BLaER1 treated with 17β-estradiol and CSF1 and Interleukin-3, amounts not matched to agents 10 nM and 100 nM (cell line): ENCODE data around the gene NUDT19.
"Not testable (repeated sequence)": the region's sequence is repeated elsewhere in the genome, so short reads cannot be mapped to it uniquely, and the experiment has no call there.

ENCODE experiments used
- H3K27ac ChIP-seq, 11 experiments: shearing (Covaris generic); formaldehyde crosslinking; 2 replicates each; pipeline ENCODE4 v1.8.1; 2022
- H3K27me3 ChIP-seq, 11 experiments: shearing (Covaris generic); formaldehyde crosslinking; 2 replicates each; pipeline ENCODE4 v1.8.1; 2022
- H3K36me3 ChIP-seq, 11 experiments: shearing (Covaris generic); formaldehyde crosslinking; 2 replicates each; pipeline ENCODE4 v1.8.1; 2022
- H3K4me1 ChIP-seq, 10 experiments: shearing (Covaris generic); formaldehyde crosslinking; 2 replicates each; pipeline ENCODE4 v1.8.1; 2022
- H3K4me2 ChIP-seq, 11 experiments: shearing (Covaris generic); formaldehyde crosslinking; 2 replicates each; pipeline ENCODE4 v1.8.1; 2022
- H3K4me3 ChIP-seq, 10 experiments: shearing (Covaris generic); formaldehyde crosslinking; 2 replicates each; pipeline ENCODE4 v1.8.1; 2022
- H3K9ac ChIP-seq, 11 experiments: shearing (Covaris generic); formaldehyde crosslinking; 2 replicates each; pipeline ENCODE4 v1.8.1; 2022
- H3K9me3 ChIP-seq, 11 experiments: shearing (Covaris generic); formaldehyde crosslinking; replicated peaks in 1 of 11; 2 replicates each; pipeline ENCODE4 v1.8.1; 2022
- H4K20me1 ChIP-seq, 11 experiments: shearing (Covaris generic); formaldehyde crosslinking; 2 replicates each; pipeline ENCODE4 v1.8.1; 2022
- Cebpa-rat ChIP-seq, 11 experiments: shearing (Covaris generic); IDR thresholded peaks; 2 replicates each; pipeline ENCODE4 v1.8.1; 2022

NUDT19 gene

GRCh38 chr19:32677657-32678056 lies 14.0 kb upstream of the NUDT19 start:
- no peak for TF ChIP-seq Cebpa-rat (IDR thresholded peaks at IDR 0.05)
- Histone ChIP-seq H3K9ac (no peak overlapping the region), H3K27me3 (peaks cover 21 to 29% (median 23%) of the 10 kb centered on the region in 11 experiments), H3K36me3 (no peaks in the 10 kb centered on the region), H3K27ac (no peak overlapping the region), H4K20me1 (peaks cover 18 to 37% (median 22%) of the 10 kb centered on the region in 11 experiments), H3K4me3 (no peak overlapping the region), H3K4me1 (peaks cover 18 to 37% (median 30%) of the 10 kb centered on the region in 10 experiments), H3K9me3 (no peaks in the 10 kb centered on the region), H3K4me2 (peak overlapping the region in 2 of 11 experiments; percentile 84 to 95; a peak in 2 of 22 replicates)

- Histone ChIP-seq H3K9ac (no peak overlapping the region), H4K20me1 (peaks cover 0 to 17% (median 6%) of the 10 kb centered on the region in 11 experiments; a peak in 8 of 22 replicates), H3K27me3 (peaks cover 18 to 25% (median 20%) of the 10 kb centered on the region in 11 experiments), H3K4me3 (no peak overlapping the region), H3K36me3 (no peaks in the 10 kb centered on the region), H3K4me1 (peaks cover 2 to 16% (median 10%) of the 10 kb centered on the region in 10 experiments; a peak in 18 of 20 replicates), H3K4me2 (no peak overlapping the region), H3K27ac (no peak overlapping the region), H3K9me3 (no peaks in the 10 kb centered on the region)
- TF ChIP-seq Cebpa-rat (IDR thresholded peaks at IDR 0.05), result no peak
These were observed 10.6 kb upstream of the NUDT19 start for GRCh38 chr19:32680986-32681385.

- H3K4me2 ChIP-seq, result no peak overlapping the region
- peaks cover 5 to 12% (median 6%) of the 10 kb centered on the region in 11 experiments for H3K27me3 ChIP-seq
- no peak for TF ChIP-seq Cebpa-rat (IDR thresholded peaks at IDR 0.05)
- no peak overlapping the region for H3K9ac ChIP-seq
- H3K4me3 ChIP-seq, result no peak overlapping the region
- H4K20me1 ChIP-seq, result peaks cover 0 to 7% (median 0%) of the 10 kb centered on the region in 11 experiments; a peak in 5 of 22 replicates
- no peaks in the 10 kb centered on the region for H3K9me3 ChIP-seq
- H3K4me1 ChIP-seq, result peaks cover 0 to 3% (median 0%) of the 10 kb centered on the region in 10 experiments; a peak in 3 of 20 replicates
- H3K36me3 ChIP-seq, result 0 out of 22 replicates have a peak, but pooled peaks cover 0 to 5% (median 0%) of the 10 kb centered on the region in 11 experiments
- no peak overlapping the region for H3K27ac ChIP-seq
These were observed 9.3 kb upstream of the NUDT19 start for GRCh38 chr19:32682317-32682716.

- Histone ChIP-seq H4K20me1 (no peaks in the 10 kb centered on the region; a peak in 2 of 22 replicates), H3K4me3 (no peak overlapping the region), H3K4me1 (peaks cover 20 to 34% (median 22%) of the 10 kb centered on the region in 10 experiments), H3K27ac (no peak overlapping the region), H3K27me3 (no peaks in the 10 kb centered on the region), H3K9me3 (no peaks in the 10 kb centered on the region), H3K4me2 (no peak overlapping the region), H3K9ac (no peak overlapping the region), H3K36me3 (0 out of 22 replicates have a peak, but pooled peaks cover 0 to 5% (median 0%) of the 10 kb centered on the region in 11 experiments)
- no peak for TF ChIP-seq Cebpa-rat (IDR thresholded peaks at IDR 0.05)
These were observed 4.7 kb upstream of the NUDT19 start for GRCh38 chr19:32686847-32687475.

- Histone ChIP-seq H3K27me3 (no peaks in the 10 kb centered on the region), H3K4me2 (no peak overlapping the region), H3K36me3 (0 out of 22 replicates have a peak, but pooled peaks cover 0 to 5% (median 0%) of the 10 kb centered on the region in 11 experiments), H4K20me1 (no peaks in the 10 kb centered on the region; a peak in 2 of 22 replicates), H3K9ac (no peak overlapping the region), H3K27ac (no peak overlapping the region), H3K4me3 (no peak overlapping the region), H3K9me3 (no peaks in the 10 kb centered on the region), H3K4me1 (peaks cover 22 to 36% (median 27%) of the 10 kb centered on the region in 10 experiments)
- TF ChIP-seq Cebpa-rat (IDR thresholded peaks at IDR 0.05), result no peak
These were observed 3.9 kb upstream of the NUDT19 start for GRCh38 chr19:32687681-32688080.

- TF ChIP-seq Cebpa-rat (IDR thresholded peaks at IDR 0.05), result no peak
- no peak overlapping the region for H3K4me3 ChIP-seq
- no peaks in the 10 kb centered on the region; a peak in 2 of 22 replicates for H4K20me1 ChIP-seq
- H3K27ac ChIP-seq, result no peak overlapping the region
- H3K9me3 ChIP-seq, result peaks cover 0 to 5% (median 4%) of the 10 kb centered on the region in 11 experiments; a peak in 18 of 22 replicates
- H3K27me3 ChIP-seq, result no peaks in the 10 kb centered on the region
- peak overlapping the region in 1 of 11 experiments; percentile 45; a peak in 2 of 22 replicates for H3K4me2 ChIP-seq
- H3K36me3 ChIP-seq, result peaks cover 0 to 5% (median 2%) of the 10 kb centered on the region in 11 experiments; a peak in 11 of 22 replicates
- H3K4me1 ChIP-seq, result peaks cover 29 to 43% (median 34%) of the 10 kb centered on the region in 10 experiments
- H3K9ac ChIP-seq, result no peak overlapping the region
These were observed 3.3 kb upstream of the NUDT19 start for GRCh38 chr19:32688311-32688710.

- TF ChIP-seq Cebpa-rat (IDR thresholded peaks at IDR 0.05), result no peak
- Histone ChIP-seq H3K36me3 (peaks cover 0 to 42% (median 39%) of the 10 kb centered on the region in 11 experiments; a peak in 20 of 22 replicates), H3K4me1 (peaks cover 43 to 81% (median 49%) of the 10 kb centered on the region in 10 experiments), H3K9me3 (peaks cover 0 to 42% (median 39%) of the 10 kb centered on the region in 11 experiments; a peak in 20 of 22 replicates), H3K27me3 (no peaks in the 10 kb centered on the region), H3K4me3 (peak overlapping the region; percentile 71 to 86 (median 78)), H3K27ac (peak overlapping the region; percentile 84 to 97 (median 95)), H4K20me1 (peaks cover 0 to 35% (median 18%) of the 10 kb centered on the region in 11 experiments; a peak in 13 of 22 replicates), H3K9ac (peak overlapping the region; percentile 89 to 96 (median 94)), H3K4me2 (peak overlapping the region; percentile 88 to 98 (median 93))
These were observed 518 bp downstream of the NUDT19 start for GRCh38 chr19:32691952-32692726.

GRCh38 chr19:32692727-32693061 lies 1.1 kb downstream of the NUDT19 start:
- Histone ChIP-seq H3K27ac (peak overlapping the region; percentile 84 to 97 (median 95)), H3K27me3 (no peaks in the 10 kb centered on the region), H3K9me3 (peaks cover 0 to 48% (median 45%) of the 10 kb centered on the region in 11 experiments; a peak in 20 of 22 replicates), H3K36me3 (peaks cover 3 to 47% (median 45%) of the 10 kb centered on the region in 11 experiments; a peak in 21 of 22 replicates), H3K9ac (peak overlapping the region; percentile 89 to 96 (median 94)), H3K4me1 (peaks cover 43 to 86% (median 49%) of the 10 kb centered on the region in 10 experiments), H4K20me1 (peaks cover 0 to 40% (median 22%) of the 10 kb centered on the region in 11 experiments; a peak in 14 of 22 replicates), H3K4me2 (peak overlapping the region; percentile 88 to 98 (median 93)), H3K4me3 (peak overlapping the region; percentile 71 to 86 (median 78))
- TF ChIP-seq Cebpa-rat (IDR thresholded peaks at IDR 0.05), result no peak

- Histone ChIP-seq H3K4me1 (peaks cover 43 to 85% (median 49%) of the 10 kb centered on the region in 10 experiments), H3K27ac (peak overlapping the region; percentile 84 to 97 (median 95)), H3K4me3 (peak overlapping the region; percentile 71 to 86 (median 78)), H3K9ac (peak overlapping the region; percentile 89 to 96 (median 94)), H3K36me3 (peaks cover 10 to 55% (median 52%) of the 10 kb centered on the region in 11 experiments), H4K20me1 (peaks cover 0 to 48% (median 24%) of the 10 kb centered on the region in 11 experiments; a peak in 14 of 22 replicates), H3K9me3 (peaks cover 2 to 55% (median 52%) of the 10 kb centered on the region in 11 experiments), H3K4me2 (peak overlapping the region; percentile 88 to 98 (median 93))
- H3K27me3 ChIP-seq, result not testable (repeated sequence)
These were observed 1.8 kb downstream of the NUDT19 start for GRCh38 chr19:32693151-32694108.

- peak overlapping the region; percentile 71 to 86 (median 78); a peak in 17 of 20 replicates for H3K4me3 ChIP-seq
- peak overlapping the region; percentile 88 to 98 (median 93) for H3K4me2 ChIP-seq
- peaks cover 11 to 64% (median 61%) of the 10 kb centered on the region in 11 experiments for H3K9me3 ChIP-seq
- peak overlapping the region in 2 of 11 experiments; percentile 6 to 32; a peak in 2 of 22 replicates for H3K9ac ChIP-seq
- H3K27me3 ChIP-seq, H3K27ac ChIP-seq: not testable (repeated sequence)
- peaks cover 19 to 63% (median 61%) of the 10 kb centered on the region in 11 experiments for H3K36me3 ChIP-seq
- H3K4me1 ChIP-seq, result peaks cover 43 to 81% (median 49%) of the 10 kb centered on the region in 10 experiments
- H4K20me1 ChIP-seq, result peaks cover 0 to 54% (median 26%) of the 10 kb centered on the region in 11 experiments; a peak in 14 of 22 replicates
These were observed 2.7 kb downstream of the NUDT19 start for GRCh38 chr19:32694316-32694715.

GRCh38 chr19:32694851-32695250 lies 3.2 kb downstream of the NUDT19 start:
- H3K27me3 ChIP-seq, result not testable (repeated sequence)
- Histone ChIP-seq H3K27ac (peak overlapping the region in 1 of 11 experiments; percentile 20; a peak in 1 of 22 replicates), H4K20me1 (peaks cover 0 to 54% (median 26%) of the 10 kb centered on the region in 11 experiments; a peak in 14 of 22 replicates), H3K4me3 (peak overlapping the region in 3 of 10 experiments; percentile 12 to 86 (median 71); a peak in 5 of 20 replicates), H3K9me3 (peaks cover 16 to 69% (median 67%) of the 10 kb centered on the region in 11 experiments), H3K36me3 (peaks cover 25 to 69% (median 67%) of the 10 kb centered on the region in 11 experiments), H3K9ac (peak overlapping the region in 1 of 11 experiments; percentile 49; a peak in 1 of 22 replicates), H3K4me2 (peak overlapping the region; percentile 88 to 98 (median 93); a peak in 17 of 22 replicates), H3K4me1 (peaks cover 40 to 76% (median 45%) of the 10 kb centered on the region in 10 experiments)
